Gastrocnemius medialis (tissue), 4 donors: Measurements from ENCODE around the gene IMP3.

Experiments
- CTCF ChIP-seq, 5 experiments: fragments of 450-650 bp in 3 of 5; fragments of 200-600 bp in 2 of 5; sonication (generic) in 2 of 5; IDR thresholded peaks in 4 of 5; conservative IDR thresholded peaks in 1 of 5; 1 replicate in 4 of 5; 2 replicates in 1 of 5; pipeline ENCODE4 v1.5.1; 2016 to 2019; ENCODE audit warnings: antibody characterized with exemption in 5 of 5, mild to moderate bottlenecking in 3 of 5, moderate library complexity in 3 of 5
- POLR2A ChIP-seq, 2 donors: fragments of 450-650 bp; IDR thresholded peaks; one replicate each; pipeline ENCODE4 v1.6.1; 2017; ENCODE audit warnings: antibody characterized with exemption in 2 of 2, mild to moderate bottlenecking in 2 of 2, moderate library complexity in 2 of 2

GRCh38 chr15:75655931-75656330 is 15.9 kb upstream of the IMP3 start:
- TF ChIP-seq POLR2A (IDR thresholded peaks at IDR 0.05) (no peak), CTCF (IDR thresholded peaks at IDR 0.05 in 4 of 5, conservative IDR thresholded peaks at IDR 0.05 in 1 of 5) (no peak)
